OCI-LY3 (cell line): ENCODE results near the gene ZKSCAN8.

Source experiments
- CTCF ChIP-seq: fragments of 200-600, 300-600 bp; sonication (generic); IDR thresholded peaks from 2 replicates; pipeline ENCODE4 v1.5.1; 2014; ENCODE audit warnings: antibody characterized with exemption, low read length, low read depth
- EZH2phosphoT487 ChIP-seq: fragments of 200-600 bp; shearing (Covaris generic); IDR thresholded peaks from 2 replicates; pipeline ENCODE4 v1.6.1; 2018; ENCODE audit warnings: antibody characterized with exemption, mixed run types, low read depth

DNA sequence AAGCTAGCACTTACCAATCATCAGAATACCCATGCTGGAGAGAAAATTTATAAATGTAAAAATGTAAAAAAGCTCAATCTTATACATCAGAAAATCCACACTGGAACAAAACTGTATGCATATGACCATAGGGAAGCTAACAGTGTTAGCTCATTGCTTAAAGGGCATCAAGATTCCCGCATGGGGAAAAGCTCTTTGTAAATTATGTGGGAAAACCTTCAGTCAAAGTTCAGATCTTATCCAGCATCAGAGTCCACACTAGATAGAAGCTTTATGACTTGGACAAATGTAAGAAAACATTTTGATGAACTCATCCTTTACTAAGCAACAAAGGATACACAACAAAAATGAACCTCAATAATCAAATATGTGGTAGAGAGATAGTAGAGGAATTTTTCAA, 34.7 kb downstream of the ZKSCAN8 start:
- TF ChIP-seq CTCF (no peak), EZH2phosphoT487 (no peak)
